Uterus (tissue), 2 donors: Measurements from ENCODE around the gene SPRR3.

Source experiments
- CTCF ChIP-seq, 4 experiments: fragments of 200-600 bp in 2 of 4; fragments of 450-650 bp in 2 of 4; sonication (generic) in 2 of 4; IDR thresholded peaks; one replicate each; pipeline ENCODE4 v1.5.1; 2016 to 2019; ENCODE audit warnings: antibody characterized with exemption in 4 of 4, mild to moderate bottlenecking in 2 of 4, moderate library complexity in 1 of 4
- POLR2A ChIP-seq, 2 donors: fragments of 450-650 bp; IDR thresholded peaks; one replicate each; pipeline ENCODE4 v1.6.1; 2016; ENCODE audit warnings: antibody characterized with exemption in 2 of 2, mild to moderate bottlenecking in 1 of 2, moderate library complexity in 1 of 2

- no peak for TF ChIP-seq POLR2A (IDR thresholded peaks at IDR 0.05)
- no peak for TF ChIP-seq CTCF (IDR thresholded peaks at IDR 0.05)
Measured at GRCh38 chr1:152977614-152978013, 23.9 kb upstream of the SPRR3 start.
